HG03521 (cell line): ENCODE data around the gene CC2D1B.

Source experiments
- ATAC-seq: cut with Tn5 transposase; IDR thresholded peaks from one replicate; pipeline ENCODE4 v1.9.1; 2021; ENCODE audit warnings: mild to moderate bottlenecking, moderate library complexity; ENCODE audit not compliant: unreplicated experiment

CC2D1B gene

GRCh38 chr1:52359676-52360594 is 6.1 kb downstream of the CC2D1B start:
- no peak for ATAC-seq

- no peak for ATAC-seq
Observed at GRCh38 chr1:52358851-52359497, 7.0 kb downstream of the CC2D1B start.

GRCh38 chr1:52357397-52357796 is 8.6 kb downstream of the CC2D1B start:
- no peak for ATAC-seq

DNA sequence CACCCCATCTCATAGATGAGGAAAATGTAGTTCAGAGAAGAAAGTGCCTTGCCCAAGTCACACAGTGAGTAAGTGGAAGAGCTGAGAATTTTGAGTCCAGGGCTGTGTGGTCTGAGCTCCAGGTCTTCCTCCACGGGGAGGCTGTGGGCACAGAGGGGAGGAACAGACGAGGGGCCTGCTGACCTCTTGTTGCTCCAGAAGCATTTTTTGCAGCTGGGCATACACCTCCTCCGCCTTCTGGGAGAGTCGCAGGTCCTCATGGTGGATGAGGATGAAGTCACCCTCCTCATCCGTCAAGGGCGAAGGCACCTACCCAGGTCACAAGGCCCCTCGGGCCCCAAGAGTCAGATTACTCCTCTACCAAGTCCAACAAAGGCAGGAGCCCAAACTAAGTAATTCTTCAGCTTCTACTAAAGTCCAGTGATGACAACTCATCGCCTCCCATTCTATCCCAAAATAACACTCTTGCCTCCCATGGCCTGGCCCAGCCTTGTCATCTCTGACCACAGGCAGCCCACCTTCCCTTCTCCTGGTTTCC is 9.1 kb downstream of the CC2D1B start:
- ATAC-seq = no peak

- no peak for ATAC-seq
Observed at GRCh38 chr1:52355847-52356505, 10.0 kb downstream of the CC2D1B start.

DNA sequence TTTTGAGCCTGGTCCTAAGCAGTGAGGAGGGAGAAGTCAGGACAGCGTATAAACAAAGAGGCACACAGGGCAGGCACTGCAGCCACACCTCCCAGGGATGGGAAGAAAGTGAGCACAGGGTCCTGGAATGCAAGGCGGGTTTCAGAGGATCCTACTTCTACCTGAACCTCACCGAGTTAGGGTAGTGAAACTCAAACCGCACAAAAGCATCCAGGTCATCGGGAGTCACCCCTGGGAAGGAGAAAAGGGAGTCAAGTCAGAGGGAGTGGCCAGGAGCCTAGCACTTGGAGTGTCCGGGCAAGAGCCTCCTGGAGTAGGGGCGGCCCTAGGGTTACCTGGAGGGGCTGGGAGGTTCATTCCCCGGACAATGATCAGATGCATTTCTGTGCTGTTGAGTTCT is 10.6 kb downstream of the CC2D1B start:
- no peak for ATAC-seq

- no peak for ATAC-seq
Observed at GRCh38 chr1:52352690-52353089, 13.3 kb downstream of the CC2D1B start.

- ATAC-seq = no peak
Observed at GRCh38 chr1:52348704-52349300, 17.2 kb downstream of the CC2D1B start.

- ATAC-seq = no peak
Observed at GRCh38 chr1:52346653-52347052, 19.4 kb downstream of the CC2D1B start.

- no peak for ATAC-seq
Observed at GRCh38 chr1:52345252-52345651, 20.8 kb downstream of the CC2D1B start.

DNA sequence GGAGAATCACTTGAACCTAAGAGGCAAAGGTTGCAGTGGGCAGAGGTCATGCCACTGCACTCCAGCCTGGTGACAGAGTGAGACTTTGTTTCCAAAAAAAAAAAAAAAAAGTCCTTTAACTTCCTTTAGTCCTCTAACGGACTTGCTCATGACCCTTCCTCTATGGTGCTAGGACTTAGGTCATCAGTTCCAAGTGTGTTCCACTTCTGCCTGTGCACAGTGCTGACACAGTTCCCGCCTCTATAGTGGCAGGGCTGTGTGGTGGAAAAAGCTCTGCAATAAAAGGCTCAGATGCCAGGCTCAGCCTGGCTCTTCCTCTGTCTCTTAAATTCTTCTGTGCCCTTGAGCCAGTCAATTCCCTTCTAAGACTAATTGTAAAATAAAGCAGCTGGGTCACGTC is 22.0 kb downstream of the CC2D1B start:
- ATAC-seq = no peak

DNA sequence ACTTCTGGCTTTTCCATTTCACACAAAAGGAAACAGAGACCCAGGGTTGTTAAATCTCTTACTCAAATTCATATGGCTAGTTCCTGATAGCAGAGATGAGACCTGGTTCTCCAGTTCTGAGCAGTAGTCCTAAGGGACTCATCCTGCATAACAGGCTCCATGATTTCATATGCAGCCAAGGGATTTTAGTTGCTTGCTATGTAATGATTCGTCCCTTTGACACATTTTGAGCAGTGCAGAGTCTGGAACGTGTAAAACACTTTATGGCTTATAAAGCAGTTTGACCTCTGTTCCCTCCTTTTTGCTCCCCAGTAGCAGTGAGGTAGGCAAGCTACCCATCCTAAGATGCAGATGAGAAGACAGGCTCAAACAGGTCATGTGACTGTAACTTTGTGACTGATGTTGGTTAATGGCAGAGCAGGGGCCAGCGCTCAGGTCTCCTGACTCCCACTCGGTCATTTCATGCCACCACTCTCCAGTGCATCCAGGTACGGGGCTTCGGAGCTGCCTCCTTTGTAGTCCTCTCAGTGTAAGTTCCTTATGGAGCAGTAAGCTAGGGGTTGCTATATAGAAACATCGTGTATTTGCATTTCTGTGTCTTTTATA is 24.2 kb downstream of the CC2D1B start:
- ATAC-seq = no peak

DNA sequence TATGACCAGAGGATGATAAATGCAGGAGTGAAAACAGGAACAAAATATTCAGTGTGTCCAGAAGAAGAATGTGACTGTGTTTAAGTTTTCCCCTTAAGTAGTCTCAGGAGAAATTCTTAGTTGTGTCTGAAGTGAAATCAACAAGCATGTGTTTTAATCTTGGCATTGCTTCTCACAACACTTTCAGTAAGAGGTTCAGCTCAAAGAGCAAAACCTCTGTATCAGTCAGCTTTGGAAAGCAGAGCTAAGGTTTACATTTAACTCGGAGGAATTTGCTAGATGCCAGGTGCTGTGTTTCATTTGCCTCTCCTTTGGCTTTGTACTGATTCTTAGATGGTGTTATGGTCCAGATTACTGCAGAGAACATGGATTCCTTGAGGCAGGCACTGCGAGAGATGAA is 28.6 kb downstream of the CC2D1B start:
- no peak for ATAC-seq

DNA sequence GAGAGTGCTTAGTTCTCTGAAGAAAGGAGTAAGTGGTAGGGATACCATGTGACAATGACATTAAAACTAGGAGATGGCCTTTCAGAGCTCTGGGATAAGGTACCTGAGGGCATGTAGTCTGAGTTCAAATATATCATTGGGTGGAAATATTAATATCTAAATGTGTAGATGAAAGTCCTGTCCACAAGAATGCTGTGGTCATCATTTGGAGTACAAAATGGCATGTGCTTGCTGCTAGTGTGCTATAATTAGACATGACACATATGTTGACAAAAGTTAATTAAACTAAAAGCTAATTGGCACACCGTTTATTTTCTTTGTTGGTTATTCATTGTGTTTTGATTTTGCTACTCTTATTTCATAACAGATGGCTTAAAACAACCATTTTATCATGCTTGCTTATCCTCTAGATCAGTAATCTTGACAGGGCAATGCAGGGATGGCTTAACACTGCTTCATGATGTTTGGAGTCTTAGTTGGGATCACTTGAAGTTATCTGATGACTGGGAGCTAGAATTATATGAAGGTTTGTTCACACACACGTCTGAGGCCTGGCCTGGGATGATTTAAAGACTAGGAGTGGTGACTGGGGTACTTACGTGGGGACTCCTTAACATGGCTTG is 31.0 kb downstream of the CC2D1B start:
- no peak for ATAC-seq

DNA sequence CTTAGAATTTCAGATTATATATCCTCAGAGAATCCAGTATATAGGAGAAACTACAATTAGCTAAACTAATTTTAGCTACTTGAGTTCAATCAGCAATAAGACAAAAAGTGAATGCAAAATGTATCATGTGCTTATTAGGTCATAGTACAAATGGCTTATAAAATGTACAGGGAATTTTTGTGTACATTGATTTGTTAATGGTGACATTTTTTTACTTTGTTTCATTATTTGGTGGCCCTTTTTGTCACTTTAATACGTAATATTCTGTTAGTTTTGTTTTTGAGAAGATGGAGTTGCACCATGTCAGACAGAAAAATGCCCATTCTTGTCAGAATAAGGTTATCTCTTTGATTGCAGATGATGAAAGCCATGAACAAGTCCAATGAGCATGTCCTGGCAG is 33.6 kb downstream of the CC2D1B start:
- no peak for ATAC-seq

GRCh38 chr1:52328615-52329014 is 37.4 kb downstream of the CC2D1B start:
- ATAC-seq = no peak

- no peak for ATAC-seq
Observed at GRCh38 chr1:52325786-52326185, 40.2 kb downstream of the CC2D1B start.

- ATAC-seq = no peak
Observed at GRCh38 chr1:52323731-52324130, 42.3 kb downstream of the CC2D1B start.

DNA sequence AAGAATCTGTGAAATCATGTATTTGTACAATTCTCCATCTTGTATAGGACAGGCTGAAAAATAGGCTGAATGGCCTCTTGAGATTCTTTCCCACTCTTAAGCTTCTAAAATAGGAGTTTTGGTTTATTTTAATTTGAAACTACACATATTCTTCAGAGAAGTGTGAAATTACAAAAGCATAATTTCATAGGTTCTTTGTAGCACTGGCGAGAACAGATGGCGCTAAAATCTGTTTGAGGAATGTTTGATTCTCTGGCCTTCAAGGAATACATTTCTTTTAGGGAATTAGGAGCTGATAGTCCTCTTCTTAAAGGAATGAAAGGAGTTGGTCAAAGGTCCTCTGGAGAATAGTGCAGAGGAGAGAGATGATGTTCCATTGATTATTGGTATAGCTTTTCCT is 44.9 kb downstream of the CC2D1B start:
- no peak for ATAC-seq
